GM12878 (cell line): ENCODE results near the gene XPO5. TPM values are rescaled to one million over a fixed set of nuclear protein-coding genes. Genes with fewer than 3 reads are reported as not detected.

Source experiments
- CREB1 ChIP-seq: IDR thresholded peaks from 2 replicates; pipeline ENCODE4 v1.6.1; 2012; ENCODE audit warnings: low read depth, mild to moderate bottlenecking, inconsistent platforms
- STAT3 ChIP-seq: IDR thresholded peaks from 2 replicates; pipeline ENCODE4 v1.6.1; 2011; ENCODE audit warnings: low read depth, low read length, improper control_type of control experiment
- ZBED1 ChIP-seq: IDR thresholded peaks from 2 replicates; pipeline ENCODE4 v1.6.1; 2016; ENCODE audit warnings: borderline replicate concordance
- ZNF217 ChIP-seq: fragments of 450-650 bp; IDR thresholded peaks from 2 replicates; pipeline ENCODE4 v1.6.1; 2017; ENCODE audit warnings: antibody characterized with exemption, mild to moderate bottlenecking
- ZSCAN29 ChIP-seq: fragments of 450-650 bp; IDR thresholded peaks from 2 replicates; pipeline ENCODE4 v1.6.1; 2017; ENCODE audit warnings: mild to moderate bottlenecking, moderate library complexity
- polyA plus RNA-seq, 11 experiments: library from polyadenylated mRNA; depleted of rRNA in 4 of 11; unstranded in 6 of 11; stranded (reverse) in 5 of 11; fragments of >200 nt; fragmentation: Nextera tagmentation in 4 of 11; fragmentation: Illumina TruSeq in 1 of 11; extraction: Ambion mirVana in 4 of 11; extraction: Trizol in 1 of 11; gene quantifications; 1 replicate in 1 of 11; 2 replicates in 10 of 11; pipeline versions ENCODE4 v1.2.1 to v1.2.3, GENCODE V29; 2011 to 2016; ENCODE audit warnings: inconsistent platforms in 2 of 11, missing spikeins in 2 of 11, low read depth in 1 of 11
- total RNA-seq, 4 experiments: library from RNA; depleted of rRNA in 3 of 4; stranded (reverse); fragments of >200 nt in 3 of 4; fragmentation: Illumina TruSeq in 1 of 4; extraction: Trizol in 1 of 4; gene quantifications; 2 replicates each; pipeline versions ENCODE4 v1.2.1 to v1.2.3, GENCODE V29; 2013 to 2021
- TF ChIP-seq, protein P1 (sequence below): IDR thresholded peaks from 2 replicates; pipeline ENCODE4 v1.6.1; 2011; ENCODE audit warnings: borderline replicate concordance, low read depth, mild to moderate bottlenecking, moderate library complexity, low read length; ENCODE audit not compliant: insufficient read depth, poor library complexity, severe bottlenecking
- TF ChIP-seq, protein P2 (sequence below): IDR thresholded peaks from 2 replicates; pipeline ENCODE4 v1.6.1; 2011; ENCODE audit warnings: mild to moderate bottlenecking, low read depth, low read length, moderate library complexity; ENCODE audit not compliant: insufficient replicate concordance
- TF ChIP-seq, protein P3 (sequence below): fragments of 450-650 bp; IDR thresholded peaks from 2 replicates; pipeline ENCODE4 v1.6.1; 2016; ENCODE audit warnings: mild to moderate bottlenecking
- TF ChIP-seq, protein P4 (sequence below), 3 experiments: IDR thresholded peaks in 2 of 3; conservative IDR thresholded peaks in 1 of 3; 2 replicates each; pipeline ENCODE4 v1.5.1; 2011; ENCODE audit warnings: low read depth in 3 of 3, low read length in 3 of 3, mild to moderate bottlenecking in 3 of 3, control low read depth in 2 of 3, moderate library complexity in 2 of 3, inconsistent platforms in 1 of 3, mixed read lengths in 1 of 3; ENCODE audit not compliant: control insufficient read depth in 2 of 3, insufficient read depth in 1 of 3; ENCODE audit errors: extremely low read depth in 1 of 3
- TF ChIP-seq, protein P5 (sequence below): fragments of 450-650 bp; IDR thresholded peaks from 2 replicates; pipeline ENCODE4 v1.6.1; 2014; ENCODE audit warnings: mild to moderate bottlenecking

XPO5 gene
- total and polyA plus RNA-seq, 10 of the 15 experiments (the other 5 are each of a cell fraction or from before 2014, with no cell fraction given), result 11.3 to 76.0 (median 41.6) TPM

DNA sequence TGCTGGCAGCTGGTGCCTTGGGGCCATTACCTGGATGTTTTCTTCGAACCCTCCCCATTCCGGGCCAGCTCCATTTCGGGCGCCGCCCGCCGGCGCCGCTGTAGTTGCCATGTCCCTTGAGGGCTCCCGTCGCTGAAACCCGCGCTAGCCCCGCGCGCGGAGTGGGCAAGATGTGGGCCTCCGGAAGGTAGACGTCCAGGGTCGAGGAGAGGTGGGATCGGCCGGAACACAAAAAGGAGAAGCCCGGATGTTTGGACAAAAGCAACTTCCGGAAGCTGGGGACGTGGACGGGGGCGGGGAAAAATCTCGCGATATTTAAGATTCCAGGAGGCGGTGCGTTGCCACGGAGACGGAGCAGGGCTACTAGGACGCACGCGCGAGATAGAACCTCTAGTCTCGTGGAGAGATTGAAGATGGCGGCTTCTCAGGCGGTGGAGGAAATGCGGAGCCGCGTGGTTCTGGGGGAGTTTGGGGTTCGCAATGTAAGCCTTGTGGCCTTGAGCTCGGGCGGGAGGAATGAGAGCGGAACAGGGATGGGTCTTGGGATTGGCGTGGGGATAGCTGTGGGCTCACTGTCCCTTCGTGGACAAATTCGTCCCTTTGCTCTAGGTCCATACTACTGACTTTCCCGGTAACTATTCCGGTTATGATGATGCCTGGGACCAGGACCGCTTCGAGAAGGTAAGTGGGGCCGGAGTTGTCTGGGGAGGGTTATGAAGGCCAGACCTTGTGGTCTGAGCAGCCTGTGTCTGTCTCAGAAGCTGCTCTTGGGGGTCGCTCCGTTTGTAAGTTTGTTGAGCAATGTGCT lies 58.9 kb downstream of the XPO5 start, which contains the start of the genes POLR1C and YIPF3 (continued):
- TF ChIP-seq ZSCAN29, result no peak
- TF ChIP-seq CREB1, result peak; percentile 49
- TF ChIP-seq, protein P1, sequence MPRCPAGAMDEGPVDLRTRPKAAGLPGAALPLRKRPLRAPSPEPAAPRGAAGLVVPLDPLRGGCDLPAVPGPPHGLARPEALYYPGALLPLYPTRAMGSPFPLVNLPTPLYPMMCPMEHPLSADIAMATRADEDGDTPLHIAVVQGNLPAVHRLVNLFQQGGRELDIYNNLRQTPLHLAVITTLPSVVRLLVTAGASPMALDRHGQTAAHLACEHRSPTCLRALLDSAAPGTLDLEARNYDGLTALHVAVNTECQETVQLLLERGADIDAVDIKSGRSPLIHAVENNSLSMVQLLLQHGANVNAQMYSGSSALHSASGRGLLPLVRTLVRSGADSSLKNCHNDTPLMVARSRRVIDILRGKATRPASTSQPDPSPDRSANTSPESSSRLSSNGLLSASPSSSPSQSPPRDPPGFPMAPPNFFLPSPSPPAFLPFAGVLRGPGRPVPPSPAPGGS, result no peak
- TF ChIP-seq ZNF217, result no peak
- TF ChIP-seq, protein P2, sequence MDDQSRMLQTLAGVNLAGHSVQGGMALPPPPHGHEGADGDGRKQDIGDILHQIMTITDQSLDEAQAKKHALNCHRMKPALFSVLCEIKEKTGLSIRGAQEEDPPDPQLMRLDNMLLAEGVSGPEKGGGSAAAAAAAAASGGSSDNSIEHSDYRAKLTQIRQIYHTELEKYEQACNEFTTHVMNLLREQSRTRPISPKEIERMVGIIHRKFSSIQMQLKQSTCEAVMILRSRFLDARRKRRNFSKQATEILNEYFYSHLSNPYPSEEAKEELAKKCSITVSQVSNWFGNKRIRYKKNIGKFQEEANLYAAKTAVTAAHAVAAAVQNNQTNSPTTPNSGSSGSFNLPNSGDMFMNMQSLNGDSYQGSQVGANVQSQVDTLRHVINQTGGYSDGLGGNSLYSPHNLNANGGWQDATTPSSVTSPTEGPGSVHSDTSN, result no peak
- TF ChIP-seq, protein P3, sequence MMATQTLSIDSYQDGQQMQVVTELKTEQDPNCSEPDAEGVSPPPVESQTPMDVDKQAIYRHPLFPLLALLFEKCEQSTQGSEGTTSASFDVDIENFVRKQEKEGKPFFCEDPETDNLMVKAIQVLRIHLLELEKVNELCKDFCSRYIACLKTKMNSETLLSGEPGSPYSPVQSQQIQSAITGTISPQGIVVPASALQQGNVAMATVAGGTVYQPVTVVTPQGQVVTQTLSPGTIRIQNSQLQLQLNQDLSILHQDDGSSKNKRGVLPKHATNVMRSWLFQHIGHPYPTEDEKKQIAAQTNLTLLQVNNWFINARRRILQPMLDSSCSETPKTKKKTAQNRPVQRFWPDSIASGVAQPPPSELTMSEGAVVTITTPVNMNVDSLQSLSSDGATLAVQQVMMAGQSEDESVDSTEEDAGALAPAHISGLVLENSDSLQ, result peak; percentile 62
- TF ChIP-seq, protein P4, sequence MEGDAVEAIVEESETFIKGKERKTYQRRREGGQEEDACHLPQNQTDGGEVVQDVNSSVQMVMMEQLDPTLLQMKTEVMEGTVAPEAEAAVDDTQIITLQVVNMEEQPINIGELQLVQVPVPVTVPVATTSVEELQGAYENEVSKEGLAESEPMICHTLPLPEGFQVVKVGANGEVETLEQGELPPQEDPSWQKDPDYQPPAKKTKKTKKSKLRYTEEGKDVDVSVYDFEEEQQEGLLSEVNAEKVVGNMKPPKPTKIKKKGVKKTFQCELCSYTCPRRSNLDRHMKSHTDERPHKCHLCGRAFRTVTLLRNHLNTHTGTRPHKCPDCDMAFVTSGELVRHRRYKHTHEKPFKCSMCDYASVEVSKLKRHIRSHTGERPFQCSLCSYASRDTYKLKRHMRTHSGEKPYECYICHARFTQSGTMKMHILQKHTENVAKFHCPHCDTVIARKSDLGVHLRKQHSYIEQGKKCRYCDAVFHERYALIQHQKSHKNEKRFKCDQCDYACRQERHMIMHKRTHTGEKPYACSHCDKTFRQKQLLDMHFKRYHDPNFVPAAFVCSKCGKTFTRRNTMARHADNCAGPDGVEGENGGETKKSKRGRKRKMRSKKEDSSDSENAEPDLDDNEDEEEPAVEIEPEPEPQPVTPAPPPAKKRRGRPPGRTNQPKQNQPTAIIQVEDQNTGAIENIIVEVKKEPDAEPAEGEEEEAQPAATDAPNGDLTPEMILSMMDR (IDR thresholded peaks at IDR 0.05 in 2 of 3, conservative IDR thresholded peaks at IDR 0.05 in 1 of 3; ENCODE audit: control insufficient read depth in 2 of 3, extremely low read depth in 1 of 3, insufficient read depth in 1 of 3, low read depth in 3 of 3, low read length in 3 of 3), result no peak
- no peak for TF ChIP-seq ZBED1
- no peak for TF ChIP-seq STAT3
- TF ChIP-seq, protein P5, sequence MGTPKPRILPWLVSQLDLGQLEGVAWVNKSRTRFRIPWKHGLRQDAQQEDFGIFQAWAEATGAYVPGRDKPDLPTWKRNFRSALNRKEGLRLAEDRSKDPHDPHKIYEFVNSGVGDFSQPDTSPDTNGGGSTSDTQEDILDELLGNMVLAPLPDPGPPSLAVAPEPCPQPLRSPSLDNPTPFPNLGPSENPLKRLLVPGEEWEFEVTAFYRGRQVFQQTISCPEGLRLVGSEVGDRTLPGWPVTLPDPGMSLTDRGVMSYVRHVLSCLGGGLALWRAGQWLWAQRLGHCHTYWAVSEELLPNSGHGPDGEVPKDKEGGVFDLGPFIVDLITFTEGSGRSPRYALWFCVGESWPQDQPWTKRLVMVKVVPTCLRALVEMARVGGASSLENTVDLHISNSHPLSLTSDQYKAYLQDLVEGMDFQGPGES, result no peak
